Pulmonary artery endothelial cell (primary cell): ENCODE data around the gene TRIM17. TPM values are rescaled to one million over a fixed set of nuclear protein-coding genes. Genes with fewer than 3 reads are reported as not detected.

Experiments used
- DNase-seq: peaks from one replicate; pipeline ENCODE4 v3.0.0-alpha.2; 2011; ENCODE audit warnings: low read depth, low spot score
- total RNA-seq: library from RNA; depleted of rRNA; stranded (reverse); fragments of >200 nt; gene quantifications from 2 replicates; pipeline ENCODE4 v1.2.3, GENCODE V29; 2014

Gene TRIM17
- total RNA-seq, 1 donor from 2014 or later: not detected

DNA sequence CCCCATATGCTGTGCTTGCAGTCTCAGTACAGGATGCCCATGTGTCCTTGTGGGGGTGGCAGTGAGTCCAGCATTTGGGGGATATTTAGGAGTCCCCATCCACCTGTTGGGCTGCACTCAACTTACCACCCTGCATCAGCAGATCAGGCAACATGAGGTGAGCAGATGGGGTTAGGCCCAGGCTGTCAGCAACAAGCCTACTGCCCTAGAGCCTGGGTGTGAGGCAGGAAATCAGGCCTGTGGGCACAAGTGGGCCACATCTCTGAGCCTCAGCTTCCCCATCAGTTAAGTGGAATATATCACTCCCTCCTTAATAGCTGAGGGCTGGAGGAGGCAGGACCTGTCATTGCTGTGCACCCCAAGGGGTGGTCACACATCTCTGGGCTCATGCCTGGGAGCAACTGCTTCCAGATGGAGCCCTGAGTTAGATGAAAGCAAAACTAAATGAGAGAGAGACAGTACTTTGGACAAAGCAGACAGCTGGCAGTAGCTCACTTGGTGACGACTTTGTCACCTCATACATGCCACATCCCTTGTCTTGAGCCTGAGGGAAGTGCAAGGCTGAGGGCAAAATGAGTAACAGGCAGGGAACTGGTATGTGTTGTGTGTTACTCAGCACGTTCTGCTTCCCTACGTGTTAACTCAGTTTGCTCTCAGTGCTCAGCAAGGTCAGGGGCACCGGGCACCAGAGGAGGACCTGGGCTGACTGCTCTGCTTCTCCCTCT is 58.5 kb downstream of the TRIM17 start:
- DNase-seq: no peak

Other genes with a start within 250 kb of the TRIM17 start
- gene OBSCN, start 208.8 kb downstream of the TRIM17 start, total RNA-seq: 3.4 and 4.7 TPM in 2 replicates
- gene TRIM11, start 10.0 kb downstream of the TRIM17 start, total RNA-seq: 17.9 and 19.4 TPM in 2 replicates
- gene RNF187, start 70.5 kb upstream of the TRIM17 start, total RNA-seq: 39.4 and 42.7 TPM in 2 replicates